Lower lobe of right lung (tissue), 2 donors: ENCODE measurements around the gene NCAPH2. TPM values are rescaled to one million over a fixed set of nuclear protein-coding genes. Genes with fewer than 3 reads are reported as not detected.

Experiments used
- ATAC-seq, 2 donors: fragments of 200-7000 bp; cut with Tn5 transposase; one replicate each; pipeline ENCODE4 v1.9.1; 2020 to 2022; ENCODE audit warnings: mild to moderate bottlenecking in 2 of 2, moderate library complexity in 2 of 2
- DNase-seq: peaks from one replicate; pipeline ENCODE4 v3.0.0-alpha.2; 2020
- H3K27ac ChIP-seq: fragments of 200-600 bp; one replicate; pipeline ENCODE4 v1.8.0; 2022
- H3K27me3 ChIP-seq: fragments of 200-600 bp; one replicate; pipeline ENCODE4 v1.8.0; 2022; ENCODE audit warnings: low read depth
- H3K36me3 ChIP-seq: fragments of 200-600 bp; one replicate; pipeline ENCODE4 v1.8.0; 2022; ENCODE audit warnings: mild to moderate bottlenecking
- H3K4me1 ChIP-seq: fragments of 200-600 bp; one replicate; pipeline ENCODE4 v1.8.0; 2022
- H3K4me3 ChIP-seq: fragments of 200-600 bp; one replicate; pipeline ENCODE4 v1.8.0; 2022; ENCODE audit warnings: mild to moderate bottlenecking
- H3K9me3 ChIP-seq: fragments of 200-600 bp; one replicate; pipeline ENCODE4 v1.8.0; 2022
- intact Hi-C: fragments of 100-400 bp; cut with DNase I; formaldehyde crosslinking; loops from one replicate; pipeline ENCODE4 v1.11.0; 2022
- total RNA-seq: library from RNA; stranded (reverse); fragmentation: NEBNext Ultra II Directional; extraction: Animal tissue kit (Norgen Biotek cat#: 25700); gene quantifications from one replicate; pipeline ENCODE4 v1.2.1, GENCODE V29; 2021
- TF ChIP-seq, protein P1 (sequence below): fragments of 200-600 bp; IDR thresholded peaks from one replicate; pipeline ENCODE4 v1.8.0; 2022; ENCODE audit warnings: antibody characterized with exemption, mild to moderate bottlenecking
- donor health status: DM: no; HTN: yes; CAD: no; lungs with severe emphysema.

NCAPH2 gene
- total RNA-seq, 1 donor from 2014 or later: 46.1 TPM

DNA sequence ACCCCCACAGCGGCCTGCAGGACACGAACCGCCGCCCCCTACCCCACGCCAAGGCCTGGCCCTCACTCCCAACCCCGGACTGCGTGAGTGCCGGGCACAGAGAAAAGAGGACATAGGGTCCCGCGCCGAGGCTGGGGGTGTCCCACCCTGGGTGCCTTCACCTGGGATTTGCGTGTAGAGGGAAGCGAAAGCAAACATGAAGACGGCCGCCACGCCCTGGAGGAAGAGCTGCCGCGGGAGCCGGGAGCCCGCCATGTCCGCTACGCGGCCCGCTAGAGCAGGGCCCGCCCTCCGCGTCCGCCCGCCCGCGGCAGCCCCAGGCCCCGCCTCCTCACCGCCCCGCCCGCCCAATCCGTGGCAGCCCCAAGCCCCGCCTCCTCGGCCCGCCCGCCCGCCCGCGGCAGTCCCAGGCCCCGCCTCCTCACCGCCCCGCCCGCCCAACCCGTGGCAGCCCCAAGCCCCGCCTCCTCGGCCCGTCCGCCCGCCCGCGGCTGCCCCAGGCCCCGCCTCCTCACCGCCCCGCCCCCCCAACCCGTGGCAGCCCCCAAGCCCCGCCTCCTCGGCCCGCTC, 518 bp upstream of the NCAPH2 start, which contains the start of gene LMF2:
Gene LMF2 (minus strand): TSS at position 282 of the 570 bp plus-strand sequence. CDS start 27 bp downstream, at position 255.
- Histone ChIP-seq H3K9me3 (no peaks in the 10 kb centered on the region), H3K4me1 (peaks cover 37% of the 10 kb centered on the region), H3K27ac (peak within 1 kb of the TSS; percentile 96), H3K36me3 (peaks cover 40% of the 10 kb centered on the region), H3K27me3 (no peaks in the 10 kb centered on the region), H3K4me3 (peak within 1 kb of the TSS; percentile 87)
- DNase-seq: peak; percentile 94
- intact Hi-C loops: no loop called here
- peak; percentile 84 to 87 for ATAC-seq
- TF ChIP-seq, protein P1, sequence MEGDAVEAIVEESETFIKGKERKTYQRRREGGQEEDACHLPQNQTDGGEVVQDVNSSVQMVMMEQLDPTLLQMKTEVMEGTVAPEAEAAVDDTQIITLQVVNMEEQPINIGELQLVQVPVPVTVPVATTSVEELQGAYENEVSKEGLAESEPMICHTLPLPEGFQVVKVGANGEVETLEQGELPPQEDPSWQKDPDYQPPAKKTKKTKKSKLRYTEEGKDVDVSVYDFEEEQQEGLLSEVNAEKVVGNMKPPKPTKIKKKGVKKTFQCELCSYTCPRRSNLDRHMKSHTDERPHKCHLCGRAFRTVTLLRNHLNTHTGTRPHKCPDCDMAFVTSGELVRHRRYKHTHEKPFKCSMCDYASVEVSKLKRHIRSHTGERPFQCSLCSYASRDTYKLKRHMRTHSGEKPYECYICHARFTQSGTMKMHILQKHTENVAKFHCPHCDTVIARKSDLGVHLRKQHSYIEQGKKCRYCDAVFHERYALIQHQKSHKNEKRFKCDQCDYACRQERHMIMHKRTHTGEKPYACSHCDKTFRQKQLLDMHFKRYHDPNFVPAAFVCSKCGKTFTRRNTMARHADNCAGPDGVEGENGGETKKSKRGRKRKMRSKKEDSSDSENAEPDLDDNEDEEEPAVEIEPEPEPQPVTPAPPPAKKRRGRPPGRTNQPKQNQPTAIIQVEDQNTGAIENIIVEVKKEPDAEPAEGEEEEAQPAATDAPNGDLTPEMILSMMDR: no peak

DNA sequence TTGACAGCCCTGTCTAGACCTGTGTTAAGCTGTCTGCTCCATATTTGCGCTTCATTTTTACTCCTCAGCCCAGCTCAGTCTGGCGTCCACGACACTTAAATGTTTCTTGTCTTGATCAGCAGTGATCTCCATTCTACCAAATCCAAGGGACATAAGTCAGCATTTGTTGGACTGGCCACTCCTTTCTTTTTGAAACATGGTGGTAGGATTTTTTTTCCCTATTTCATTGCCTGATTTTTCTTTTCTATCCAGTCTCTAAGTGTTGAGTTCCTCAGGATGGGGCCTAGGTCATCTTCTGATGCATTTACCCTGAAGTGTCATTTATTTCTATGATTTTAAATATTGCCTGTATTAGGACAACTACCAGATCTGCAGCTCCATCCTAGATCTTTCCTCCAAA, 873 bp downstream of the NCAPH2 start:
- no peaks in the 10 kb centered on the region for H3K27me3 ChIP-seq
- TF ChIP-seq, protein P1: no peak
- DNase-seq (no peak), ATAC-seq (no peak)
- peaks cover 42% of the 10 kb centered on the region for H3K4me1 ChIP-seq
- H3K27ac ChIP-seq: peak overlapping the region; percentile 96
- intact Hi-C loops: no loop called here
- H3K4me3 ChIP-seq: peak overlapping the region; percentile 84
- H3K9me3 ChIP-seq: no peaks in the 10 kb centered on the region
- peaks cover 27% of the 10 kb centered on the region for H3K36me3 ChIP-seq

DNA sequence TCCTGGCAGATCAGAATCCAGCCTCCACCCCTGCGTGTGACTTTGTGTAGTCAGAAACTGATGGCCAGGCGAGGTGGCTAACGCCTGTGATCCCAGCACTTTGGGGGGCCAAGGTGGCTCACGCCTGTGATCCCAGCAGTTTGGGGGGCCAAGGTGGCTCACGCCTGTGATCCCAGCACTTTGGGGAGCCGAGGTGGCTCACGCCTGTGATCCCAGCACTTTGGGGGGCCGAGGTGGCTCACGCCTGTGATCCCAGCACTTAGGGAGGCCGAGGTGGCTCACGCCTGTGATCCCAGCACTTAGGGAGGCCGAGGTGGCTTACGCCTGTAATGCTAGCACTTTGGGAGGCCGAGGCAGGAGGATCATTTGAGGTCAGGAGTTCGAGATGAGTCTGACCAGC, 5.2 kb downstream of the NCAPH2 start:
- ATAC-seq: no peak
- H3K4me3 ChIP-seq: no peak overlapping the region
- H3K4me1 ChIP-seq: peaks cover 28% of the 10 kb centered on the region
- no peak overlapping the region for H3K27ac ChIP-seq
- DNase-seq: no peak
- intact Hi-C loops: no loop called here
- H3K9me3 ChIP-seq: no peaks in the 10 kb centered on the region
- TF ChIP-seq, protein P1: no peak
- no peaks in the 10 kb centered on the region for H3K27me3 ChIP-seq
- H3K36me3 ChIP-seq: peaks cover 32% of the 10 kb centered on the region

DNA sequence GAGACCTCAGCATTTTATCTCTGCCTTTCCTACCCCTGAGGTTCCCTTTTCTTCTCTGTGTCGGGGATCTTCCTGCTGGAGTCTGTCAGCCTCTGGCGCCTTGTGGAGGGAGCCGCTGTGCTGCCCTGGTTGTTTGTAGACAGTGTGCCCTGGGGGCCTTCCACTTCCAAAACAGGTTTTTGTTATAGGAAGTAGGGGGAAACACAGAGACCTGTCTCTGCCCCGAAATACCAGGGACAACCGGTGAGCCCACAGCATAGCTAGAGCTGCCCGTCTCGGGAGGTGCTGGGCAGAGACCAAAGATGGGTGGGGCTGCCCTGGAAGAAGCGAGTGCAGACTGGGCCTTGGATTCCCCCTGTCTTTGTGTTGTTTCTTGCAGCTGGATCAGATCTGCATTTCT, 8.0 kb downstream of the NCAPH2 start:
- no peak overlapping the region for H3K27ac ChIP-seq
- no peaks in the 10 kb centered on the region for H3K9me3 ChIP-seq
- no peaks in the 10 kb centered on the region for H3K27me3 ChIP-seq
- TF ChIP-seq, protein P1: no peak
- intact Hi-C loops: no loop called here
- H3K4me3 ChIP-seq: no peak overlapping the region
- H3K4me1 ChIP-seq: peaks cover 14% of the 10 kb centered on the region
- ATAC-seq (no peak), DNase-seq (no peak)
- H3K36me3 ChIP-seq: peaks cover 53% of the 10 kb centered on the region

DNA sequence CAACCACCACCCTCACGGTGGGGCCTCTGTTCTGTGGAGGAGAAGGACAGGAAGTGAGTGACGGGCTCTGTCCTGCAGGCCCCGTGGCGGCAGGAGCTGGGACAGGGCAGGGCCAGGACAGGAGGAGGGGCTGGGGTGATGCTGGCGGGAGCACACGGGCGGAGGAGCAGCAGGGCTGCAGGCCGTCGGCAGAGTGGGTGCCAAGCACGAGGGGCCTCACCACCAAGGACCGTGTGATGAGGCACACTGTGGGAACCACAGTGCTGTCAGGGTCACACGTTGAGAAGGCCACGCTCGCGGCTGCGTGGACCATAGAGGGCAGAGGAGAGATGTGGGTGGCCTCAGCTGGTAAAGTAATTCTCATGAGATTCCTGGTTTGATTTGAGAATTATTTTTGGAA, 8.9 kb downstream of the NCAPH2 start:
- TF ChIP-seq, protein P1: no peak
- no peaks in the 10 kb centered on the region for H3K9me3 ChIP-seq
- peaks cover 61% of the 10 kb centered on the region for H3K36me3 ChIP-seq
- no peaks in the 10 kb centered on the region for H3K27me3 ChIP-seq
- ATAC-seq: no peak
- peaks cover 10% of the 10 kb centered on the region for H3K4me1 ChIP-seq
- no peak for DNase-seq
- no peak overlapping the region for H3K4me3 ChIP-seq
- H3K27ac ChIP-seq: no peak overlapping the region
- intact Hi-C loops: no loop called here
